B cell (primary cell): ENCODE data around the gene FUT7. TPM values are rescaled to one million over a fixed set of nuclear protein-coding genes. Genes with fewer than 3 reads are reported as not detected.

ENCODE experiments used
- ATAC-seq: fragments of 200-7000 bp; cut with Tn5 transposase; one replicate; pipeline ENCODE4 v1.10.0; 2021; ENCODE audit warnings: low read depth, mild to moderate bottlenecking, moderate number of reproducible peaks, moderate library complexity
- CTCF ChIA-PET: fragments of 350-600 bp; sonication (Branson Sonifier 250); formaldehyde crosslinking; loops from one replicate; lab custom pipeline; 2021; ENCODE audit warnings: antibody characterized with exemption, inconsistent platforms; lab: Charles Lee
- POLR2A ChIA-PET: fragments of 350-600 bp; sonication (Branson Sonifier 250); formaldehyde crosslinking; loops from one replicate; lab custom pipeline; 2021; ENCODE audit warnings: antibody characterized with exemption; lab: Charles Lee
- DNase-seq: peaks from one replicate; pipeline ENCODE4 v3.0.0; 2013
- H2AFZ ChIP-seq: 2 replicates; pipeline ENCODE4 v1.6.1; 2012; ENCODE audit warnings: mild to moderate bottlenecking, low read depth, low read length; ENCODE audit not compliant: insufficient read depth, poor library complexity, severe bottlenecking
- H3K27ac ChIP-seq, 2 donors: 1 replicate in 1 of 2; 2 replicates in 1 of 2; pipeline ENCODE4 v1.5.1; 2012 to 2013; ENCODE audit warnings: low read length in 2 of 2, mild to moderate bottlenecking in 2 of 2, moderate library complexity in 1 of 2
- H3K27me3 ChIP-seq, 4 experiments: fragments of 200-600 bp in 1 of 4; sonication (generic) in 1 of 4; replicated peaks in 1 of 4; 1 replicate in 2 of 4; 2 replicates in 2 of 4; pipeline versions ENCODE4 v1.6.1 to v1.7.0; 2013 to 2016; ENCODE audit warnings: low read length in 3 of 4, mild to moderate bottlenecking in 2 of 4, mixed read lengths in 1 of 4, moderate library complexity in 1 of 4; ENCODE audit not compliant: insufficient read depth in 4 of 4, control insufficient read depth in 3 of 4; ENCODE audit errors: control extremely low read depth in 1 of 4
- H3K36me3 ChIP-seq, 2 experiments: replicated peaks in 1 of 2; 1 replicate in 1 of 2; 2 replicates in 1 of 2; pipeline versions ENCODE4 v1.6.1 to v1.7.1; 2013; ENCODE audit warnings: low read length in 1 of 2; ENCODE audit not compliant: insufficient read depth in 2 of 2, control insufficient read depth in 1 of 2; ENCODE audit errors: control extremely low read depth in 1 of 2, extremely low read depth in 1 of 2
- H3K4me1 ChIP-seq, 2 donors: fragments of 200-600 bp in 1 of 2; sonication (generic) in 1 of 2; 1 replicate in 1 of 2; 2 replicates in 1 of 2; pipeline versions ENCODE4 v1.5.1 to v1.6.1; 2013 to 2017; ENCODE audit warnings: low read length in 2 of 2; ENCODE audit not compliant: control insufficient read depth in 2 of 2, insufficient read depth in 2 of 2
- H3K4me2 ChIP-seq: replicated peaks from 2 replicates; pipeline ENCODE3; 2012; ENCODE audit warnings: mild to moderate bottlenecking, low read depth, low read length; ENCODE audit not compliant: poor library complexity, severe bottlenecking
- H3K4me3 ChIP-seq, 5 experiments: fragments of 200-600 bp in 1 of 5; sonication (generic) in 1 of 5; 1 replicate in 3 of 5; 2 replicates in 2 of 5; pipeline versions ENCODE4 v1.5.1 to v1.7.0; 2011 to 2016; ENCODE audit warnings: low read length in 4 of 5, mild to moderate bottlenecking in 4 of 5, low read depth in 2 of 5, control low read depth in 1 of 5, moderate library complexity in 1 of 5; ENCODE audit not compliant: insufficient read depth in 1 of 5; ENCODE audit errors: control extremely low read depth in 1 of 5, extremely low read depth in 1 of 5
- H3K79me2 ChIP-seq: fragments of 200-600 bp; sonication (generic); one replicate; pipeline ENCODE4 v1.6.0; 2016; ENCODE audit warnings: low read length; ENCODE audit not compliant: control insufficient read depth, insufficient read depth
- H3K9ac ChIP-seq: fragments of 200-600 bp; sonication (generic); 2 replicates; pipeline ENCODE4 v1.6.1; 2017; ENCODE audit warnings: mild to moderate bottlenecking, low read length, moderate library complexity
- H3K9me3 ChIP-seq, 3 donors: one replicate each; pipeline versions ENCODE4 v1.6.1 to v1.7.1; 2013; ENCODE audit warnings: low read length in 2 of 3; ENCODE audit not compliant: control insufficient read depth in 2 of 3, insufficient read depth in 1 of 3; ENCODE audit errors: control extremely low read depth in 1 of 3
- H4K20me1 ChIP-seq: 2 replicates; pipeline ENCODE4 v1.6.0; 2012; ENCODE audit warnings: mild to moderate bottlenecking, low read length; ENCODE audit not compliant: insufficient read depth, control insufficient read depth, poor library complexity, severe bottlenecking
- H3K27ac Mint-ChIP-seq: one replicate; pipeline ENCODE4 v1.8.0; 2021; ENCODE audit warnings: mixed read lengths
- H3K27me3 Mint-ChIP-seq: one replicate; pipeline ENCODE4 v1.8.0; 2021; ENCODE audit warnings: mixed read lengths
- H3K4me1 Mint-ChIP-seq: one replicate; pipeline ENCODE4 v1.8.0; 2021; ENCODE audit warnings: mixed read lengths
- H3K4me3 Mint-ChIP-seq: one replicate; pipeline ENCODE4 v1.8.0; 2021; ENCODE audit warnings: mixed read lengths
- H3K9me3 Mint-ChIP-seq: one replicate; pipeline ENCODE4 v1.8.0; 2022; ENCODE audit warnings: mixed read lengths; ENCODE audit not compliant: insufficient read depth
- EZH2 ChIP-seq: IDR thresholded peaks from 2 replicates; pipeline ENCODE4 v1.6.1; 2012; ENCODE audit warnings: borderline replicate concordance, low read depth, mild to moderate bottlenecking, moderate library complexity, low read length; ENCODE audit not compliant: insufficient read depth, poor library complexity, severe bottlenecking
- WGBS: methylation state at CpG from one replicate; pipeline ENCODE4 v1.1.5; 2013; ENCODE audit warnings: missing lambda C conversion rate; ENCODE audit not compliant: insufficient coverage; 5-methylcytosine and 5-hydroxymethylcytosine counted together
- intact Hi-C: fragments of 100-400 bp; cut with micrococcal nuclease; formaldehyde crosslinking; loops from one replicate; pipeline ENCODE4 v1.10.0; 2022
- polyA plus RNA-seq: library from polyadenylated mRNA; depleted of rRNA; stranded (reverse); fragments of >200 nt; gene quantifications from 2 replicates; pipeline ENCODE4 v1.2.3, GENCODE V29; 2012
- total RNA-seq, 2 donors: library from RNA; stranded (reverse); fragments of 120-200 nt in 1 of 2; gene quantifications; 1 replicate in 1 of 2; 2 replicates in 1 of 2; pipeline versions ENCODE4 v1.2.3 to v1.2.4, GENCODE V29; 2013 to 2022
- TF ChIP-seq, protein P1 (sequence below): fragments of 200-600 bp; IDR thresholded peaks from one replicate; pipeline ENCODE4 v1.8.0; 2022; ENCODE audit warnings: antibody characterized with exemption, mild to moderate bottlenecking

FUT7 gene
- total and polyA plus RNA-seq, 2 donors (not counting 1 experiment from before 2014, with no cell fraction given): 7.3 to 8.2 TPM

DNA sequence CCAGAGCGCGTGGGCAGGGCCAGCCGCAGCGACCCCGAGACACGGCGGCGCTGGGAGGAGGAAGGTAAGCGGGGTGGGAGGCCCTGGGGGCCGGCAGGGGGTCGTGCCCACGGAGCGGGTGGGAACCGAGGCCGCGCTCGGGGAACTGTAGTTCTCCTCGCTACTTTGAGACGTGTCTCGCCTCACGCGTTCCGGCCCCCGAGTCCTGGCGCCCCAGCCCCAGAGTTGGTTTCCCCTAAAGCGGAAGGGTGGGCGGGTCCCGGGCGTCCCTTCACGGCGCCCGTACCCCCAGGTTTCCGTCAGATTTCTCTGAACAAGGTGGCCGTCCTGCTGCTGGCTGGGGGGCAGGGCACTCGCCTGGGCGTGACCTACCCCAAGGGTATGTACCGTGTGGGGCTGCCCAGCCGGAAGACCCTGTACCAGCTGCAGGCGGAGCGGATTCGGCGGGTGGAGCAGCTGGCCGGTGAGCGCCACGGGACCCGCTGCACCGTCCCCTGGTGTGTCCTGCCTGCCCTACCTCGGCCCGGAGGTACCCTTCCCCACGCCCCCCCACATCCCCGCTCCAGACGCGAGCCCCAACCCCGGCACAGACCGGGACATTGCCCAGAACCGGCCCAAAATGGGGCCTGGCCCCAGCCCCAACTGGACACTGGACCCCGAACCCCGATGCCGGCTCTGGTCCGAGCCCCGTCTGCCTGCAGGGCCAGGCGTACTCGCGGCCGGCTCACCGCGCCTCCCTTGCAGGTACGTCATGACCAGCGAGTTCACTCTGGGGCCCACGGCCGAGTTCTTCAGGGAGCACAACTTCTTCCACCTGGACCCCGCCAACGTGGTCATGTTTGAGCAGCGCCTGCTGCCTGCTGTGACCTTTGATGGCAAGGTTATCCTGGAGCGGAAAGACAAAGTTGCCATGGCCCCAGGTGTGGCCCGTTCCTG is 46.1 kb upstream of the FUT7 start:
- ChIA-PET CTCF (interaction anchor here (1.6 to 2.8 kb wide), 3 partner anchors 8 to 11 kb away, joined by 6 to 13 read pairs (median 12); partner anchors contain the start of gene MAN1B1), POLR2A (interaction anchor here (0.5 to 2.0 kb wide), 4 partner anchors 8 to 213 kb away, joined by 3 to 17 read pairs (median 5); partner anchors contain the start of genes MAN1B1 and PAXX)
- no peak for TF ChIP-seq EZH2
- TF ChIP-seq, protein P1, sequence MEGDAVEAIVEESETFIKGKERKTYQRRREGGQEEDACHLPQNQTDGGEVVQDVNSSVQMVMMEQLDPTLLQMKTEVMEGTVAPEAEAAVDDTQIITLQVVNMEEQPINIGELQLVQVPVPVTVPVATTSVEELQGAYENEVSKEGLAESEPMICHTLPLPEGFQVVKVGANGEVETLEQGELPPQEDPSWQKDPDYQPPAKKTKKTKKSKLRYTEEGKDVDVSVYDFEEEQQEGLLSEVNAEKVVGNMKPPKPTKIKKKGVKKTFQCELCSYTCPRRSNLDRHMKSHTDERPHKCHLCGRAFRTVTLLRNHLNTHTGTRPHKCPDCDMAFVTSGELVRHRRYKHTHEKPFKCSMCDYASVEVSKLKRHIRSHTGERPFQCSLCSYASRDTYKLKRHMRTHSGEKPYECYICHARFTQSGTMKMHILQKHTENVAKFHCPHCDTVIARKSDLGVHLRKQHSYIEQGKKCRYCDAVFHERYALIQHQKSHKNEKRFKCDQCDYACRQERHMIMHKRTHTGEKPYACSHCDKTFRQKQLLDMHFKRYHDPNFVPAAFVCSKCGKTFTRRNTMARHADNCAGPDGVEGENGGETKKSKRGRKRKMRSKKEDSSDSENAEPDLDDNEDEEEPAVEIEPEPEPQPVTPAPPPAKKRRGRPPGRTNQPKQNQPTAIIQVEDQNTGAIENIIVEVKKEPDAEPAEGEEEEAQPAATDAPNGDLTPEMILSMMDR: no peak
- DNase-seq (peak; percentile 69), ATAC-seq (peak; percentile 28)
- Histone ChIP-seq H3K27ac (peak overlapping the region; percentile 15 to 82), H3K36me3 (peaks cover 0 to 29% of the 10 kb centered on the region in 2 experiments), H3K4me1 (peaks cover 11 to 25% of the 10 kb centered on the region in 2 donors), H3K4me2 (peak overlapping the region; percentile 96), H4K20me1 (peaks cover 26% of the 10 kb centered on the region), H3K27me3 (no peaks in the 10 kb centered on the region), H2AFZ (peak overlapping the region; percentile 66), H3K4me3 (peak overlapping the region; percentile 13 to 75 (median 66)), H3K79me2 (peaks cover 12% of the 10 kb centered on the region), H3K9me3 (no peaks in the 10 kb centered on the region), H3K9ac (peak overlapping the region; percentile 75)
- Mint-ChIP-seq H3K9me3 (no peaks in the 10 kb centered on the region), H3K4me3 (peak overlapping the region; percentile 81), H3K4me1 (peaks cover 22% of the 10 kb centered on the region), H3K27ac (peak overlapping the region; percentile 82), H3K27me3 (no peaks in the 10 kb centered on the region)
- intact Hi-C loops: loop anchor here (1.0 kb wide), 1 partner anchor 8 kb away; the partner anchor contains the start of gene MAN1B1
- 22% methylated on average over 76 of the region's 76 CpGs for WGBS
